ENCODE results near the gene TPT1.

The TPT1 gene

GRCh38 chr13:45306966-45307365 is 34.0 kb downstream of the TPT1 start (continued):
- TF ChIP-seq, protein P1, sequence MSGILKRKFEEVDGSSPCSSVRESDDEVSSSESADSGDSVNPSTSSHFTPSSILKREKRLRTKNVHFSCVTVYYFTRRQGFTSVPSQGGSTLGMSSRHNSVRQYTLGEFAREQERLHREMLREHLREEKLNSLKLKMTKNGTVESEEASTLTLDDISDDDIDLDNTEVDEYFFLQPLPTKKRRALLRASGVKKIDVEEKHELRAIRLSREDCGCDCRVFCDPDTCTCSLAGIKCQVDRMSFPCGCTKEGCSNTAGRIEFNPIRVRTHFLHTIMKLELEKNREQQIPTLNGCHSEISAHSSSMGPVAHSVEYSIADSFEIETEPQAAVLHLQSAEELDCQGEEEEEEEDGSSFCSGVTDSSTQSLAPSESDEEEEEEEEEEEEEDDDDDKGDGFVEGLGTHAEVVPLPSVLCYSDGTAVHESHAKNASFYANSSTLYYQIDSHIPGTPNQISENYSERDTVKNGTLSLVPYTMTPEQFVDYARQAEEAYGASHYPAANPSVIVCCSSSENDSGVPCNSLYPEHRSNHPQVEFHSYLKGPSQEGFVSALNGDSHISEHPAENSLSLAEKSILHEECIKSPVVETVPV (CRISPR knock-in tag; IDR thresholded peaks at IDR 0.05): no peak

DNA sequence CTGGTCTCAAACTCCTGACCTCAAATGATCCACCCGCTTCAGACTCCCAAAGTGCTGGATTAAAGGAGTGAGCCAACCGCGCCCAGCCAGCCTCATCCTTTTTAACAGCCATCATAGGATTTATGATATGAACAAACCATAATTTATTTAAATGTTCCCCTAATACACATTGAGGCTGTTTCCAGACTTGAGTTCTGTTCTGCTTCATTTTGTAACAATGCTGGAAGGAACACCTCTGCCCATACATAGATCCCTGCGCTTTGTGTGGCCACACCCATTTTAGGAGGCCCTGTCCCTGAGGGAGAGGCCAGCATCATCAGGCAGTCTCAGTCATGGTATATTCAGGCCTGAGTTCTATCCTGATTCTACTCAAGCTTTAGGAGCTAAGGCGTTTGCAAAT is 35.9 kb downstream of the TPT1 start:
- ATAC-seq: no peak
- TF ChIP-seq ZNF8 (CRISPR knock-in tag; IDR thresholded peaks at IDR 0.05): no peak
- TF ChIP-seq ISL1 (CRISPR knock-in tag; IDR thresholded peaks at IDR 0.05): no peak
- no peak for TF ChIP-seq TCF4 (CRISPR knock-in tag; IDR thresholded peaks at IDR 0.05; ENCODE audit: borderline replicate concordance)
- no peak for TF ChIP-seq ZNF70 (CRISPR knock-in tag; IDR thresholded peaks at IDR 0.05)
- TF ChIP-seq OSR1 (CRISPR knock-in tag; IDR thresholded peaks at IDR 0.05): no peak
- TF ChIP-seq ZFP3 (CRISPR knock-in tag; IDR thresholded peaks at IDR 0.05): no peak
- TF ChIP-seq CSDC2 (CRISPR knock-in tag; IDR thresholded peaks at IDR 0.05): no peak
- no peak for TF ChIP-seq TOX (CRISPR knock-in tag; IDR thresholded peaks at IDR 0.05; ENCODE audit: borderline replicate concordance)
- TF ChIP-seq ZFP30 (CRISPR knock-in tag; IDR thresholded peaks at IDR 0.05): no peak
- no peak for TF ChIP-seq ZNF565 (CRISPR knock-in tag; conservative IDR thresholded peaks at IDR 0.05; ENCODE audit: low read depth)
- TF ChIP-seq, protein P2, sequence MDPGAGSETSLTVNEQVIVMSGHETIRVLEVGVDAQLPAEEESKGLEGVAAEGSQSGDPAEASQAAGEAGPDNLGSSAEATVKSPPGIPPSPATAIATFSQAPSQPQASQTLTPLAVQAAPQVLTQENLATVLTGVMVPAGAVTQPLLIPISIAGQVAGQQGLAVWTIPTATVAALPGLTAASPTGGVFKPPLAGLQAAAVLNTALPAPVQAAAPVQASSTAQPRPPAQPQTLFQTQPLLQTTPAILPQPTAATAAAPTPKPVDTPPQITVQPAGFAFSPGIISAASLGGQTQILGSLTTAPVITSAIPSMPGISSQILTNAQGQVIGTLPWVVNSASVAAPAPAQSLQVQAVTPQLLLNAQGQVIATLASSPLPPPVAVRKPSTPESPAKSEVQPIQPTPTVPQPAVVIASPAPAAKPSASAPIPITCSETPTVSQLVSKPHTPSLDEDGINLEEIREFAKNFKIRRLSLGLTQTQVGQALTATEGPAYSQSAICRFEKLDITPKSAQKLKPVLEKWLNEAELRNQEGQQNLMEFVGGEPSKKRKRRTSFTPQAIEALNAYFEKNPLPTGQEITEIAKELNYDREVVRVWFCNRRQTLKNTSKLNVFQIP (CRISPR knock-in tag; IDR thresholded peaks at IDR 0.05; ENCODE audit: borderline replicate concordance, low read depth): no peak

DNA sequence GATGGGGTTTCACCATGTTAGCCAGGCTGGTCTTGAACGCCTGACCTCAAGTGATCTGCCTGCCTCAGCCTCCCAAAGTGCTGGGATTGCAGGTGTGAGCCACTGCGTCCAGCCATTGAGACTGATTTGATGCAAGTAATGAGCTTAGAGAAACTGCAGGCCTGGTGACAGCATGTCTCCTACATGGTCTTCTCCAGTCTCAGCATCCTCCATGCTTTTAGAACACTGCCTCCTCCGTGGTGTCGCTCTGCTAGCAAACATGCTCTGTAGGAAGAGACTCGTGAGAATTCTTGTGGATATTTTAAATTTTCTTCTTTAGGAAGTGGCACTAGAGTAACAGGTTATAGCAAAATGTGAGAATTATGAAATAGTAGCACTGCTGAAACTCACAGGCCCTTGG is 37.1 kb downstream of the TPT1 start:
- no peak for ATAC-seq
- TF ChIP-seq ZC3H10 (CRISPR knock-in tag; IDR thresholded peaks at IDR 0.05) (no peak), PPARA (CRISPR knock-in tag; IDR thresholded peaks at IDR 0.05; ENCODE audit: borderline replicate concordance) (no peak), ISL1 (CRISPR knock-in tag; IDR thresholded peaks at IDR 0.05) (no peak), ZNF70 (CRISPR knock-in tag; IDR thresholded peaks at IDR 0.05) (no peak), ARNTL (CRISPR knock-in tag; IDR thresholded peaks at IDR 0.05; ENCODE audit: borderline replicate concordance, low read depth) (no peak), GLIS3 (CRISPR knock-in tag; IDR thresholded peaks at IDR 0.05) (no peak), RARB (CRISPR knock-in tag; IDR thresholded peaks at IDR 0.05) (no peak), BACH2 (CRISPR knock-in tag; IDR thresholded peaks at IDR 0.05; ENCODE audit: borderline replicate concordance) (no peak), ESRRG (CRISPR knock-in tag; IDR thresholded peaks at IDR 0.05) (no peak), OSR1 (CRISPR knock-in tag; IDR thresholded peaks at IDR 0.05) (no peak)
- TF ChIP-seq, protein P3, sequence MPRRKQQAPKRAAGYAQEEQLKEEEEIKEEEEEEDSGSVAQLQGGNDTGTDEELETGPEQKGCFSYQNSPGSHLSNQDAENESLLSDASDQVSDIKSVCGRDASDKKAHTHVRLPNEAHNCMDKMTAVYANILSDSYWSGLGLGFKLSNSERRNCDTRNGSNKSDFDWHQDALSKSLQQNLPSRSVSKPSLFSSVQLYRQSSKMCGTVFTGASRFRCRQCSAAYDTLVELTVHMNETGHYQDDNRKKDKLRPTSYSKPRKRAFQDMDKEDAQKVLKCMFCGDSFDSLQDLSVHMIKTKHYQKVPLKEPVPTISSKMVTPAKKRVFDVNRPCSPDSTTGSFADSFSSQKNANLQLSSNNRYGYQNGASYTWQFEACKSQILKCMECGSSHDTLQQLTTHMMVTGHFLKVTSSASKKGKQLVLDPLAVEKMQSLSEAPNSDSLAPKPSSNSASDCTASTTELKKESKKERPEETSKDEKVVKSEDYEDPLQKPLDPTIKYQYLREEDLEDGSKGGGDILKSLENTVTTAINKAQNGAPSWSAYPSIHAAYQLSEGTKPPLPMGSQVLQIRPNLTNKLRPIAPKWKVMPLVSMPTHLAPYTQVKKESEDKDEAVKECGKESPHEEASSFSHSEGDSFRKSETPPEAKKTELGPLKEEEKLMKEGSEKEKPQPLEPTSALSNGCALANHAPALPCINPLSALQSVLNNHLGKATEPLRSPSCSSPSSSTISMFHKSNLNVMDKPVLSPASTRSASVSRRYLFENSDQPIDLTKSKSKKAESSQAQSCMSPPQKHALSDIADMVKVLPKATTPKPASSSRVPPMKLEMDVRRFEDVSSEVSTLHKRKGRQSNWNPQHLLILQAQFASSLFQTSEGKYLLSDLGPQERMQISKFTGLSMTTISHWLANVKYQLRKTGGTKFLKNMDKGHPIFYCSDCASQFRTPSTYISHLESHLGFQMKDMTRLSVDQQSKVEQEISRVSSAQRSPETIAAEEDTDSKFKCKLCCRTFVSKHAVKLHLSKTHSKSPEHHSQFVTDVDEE (CRISPR knock-in tag; IDR thresholded peaks at IDR 0.05): no peak
- TF ChIP-seq, protein P1 (CRISPR knock-in tag; IDR thresholded peaks at IDR 0.05): no peak
- TF ChIP-seq, protein P4, sequence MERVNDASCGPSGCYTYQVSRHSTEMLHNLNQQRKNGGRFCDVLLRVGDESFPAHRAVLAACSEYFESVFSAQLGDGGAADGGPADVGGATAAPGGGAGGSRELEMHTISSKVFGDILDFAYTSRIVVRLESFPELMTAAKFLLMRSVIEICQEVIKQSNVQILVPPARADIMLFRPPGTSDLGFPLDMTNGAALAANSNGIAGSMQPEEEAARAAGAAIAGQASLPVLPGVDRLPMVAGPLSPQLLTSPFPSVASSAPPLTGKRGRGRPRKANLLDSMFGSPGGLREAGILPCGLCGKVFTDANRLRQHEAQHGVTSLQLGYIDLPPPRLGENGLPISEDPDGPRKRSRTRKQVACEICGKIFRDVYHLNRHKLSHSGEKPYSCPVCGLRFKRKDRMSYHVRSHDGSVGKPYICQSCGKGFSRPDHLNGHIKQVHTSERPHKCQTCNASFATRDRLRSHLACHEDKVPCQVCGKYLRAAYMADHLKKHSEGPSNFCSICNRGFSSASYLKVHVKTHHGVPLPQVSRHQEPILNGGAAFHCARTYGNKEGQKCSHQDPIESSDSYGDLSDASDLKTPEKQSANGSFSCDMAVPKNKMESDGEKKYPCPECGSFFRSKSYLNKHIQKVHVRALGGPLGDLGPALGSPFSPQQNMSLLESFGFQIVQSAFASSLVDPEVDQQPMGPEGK (CRISPR knock-in tag; IDR thresholded peaks at IDR 0.05; ENCODE audit: borderline replicate concordance): no peak

Data from SK-N-SH treated with all-trans-retinoic acid at 6 μM for 48 hours (cell line).